K562 (cell line): Measurements from ENCODE around the gene EPHB1.

Experiments used
- POLR2AphosphoS5 ChIP-seq: IDR thresholded peaks from 2 replicates; pipeline ENCODE4 v1.6.1; 2011; ENCODE audit warnings: mild to moderate bottlenecking, low read depth, low read length, moderate library complexity; ENCODE audit not compliant: control insufficient read depth, insufficient read depth
- PTTG1 ChIP-seq: fragments of 450-650 bp; IDR thresholded peaks from 2 replicates; pipeline ENCODE4 v1.6.1; 2016; ENCODE audit warnings: low read depth, mild to moderate bottlenecking, missing genetic modification characterization, missing compliant biosample characterization
- ZNF561 ChIP-seq: fragments of 450-650 bp; formaldehyde crosslinking; conservative IDR thresholded peaks from 2 replicates; pipeline ENCODE4 v1.4.0; 2020; ENCODE audit warnings: mild to moderate bottlenecking, moderate library complexity
- TF ChIP-seq, protein P1 (sequence below): fragments of 450-650 bp; formaldehyde crosslinking; IDR thresholded peaks from 2 replicates; pipeline ENCODE4 v1.4.0; 2020; ENCODE audit warnings: mild to moderate bottlenecking, moderate library complexity
- TF ChIP-seq, protein P2 (sequence below): fragments of 250-450 bp; sonication (Bioruptor Pico); IDR thresholded peaks from 2 replicates; pipeline ENCODE4 v1.8.0; 2021; ENCODE audit warnings: mild to moderate bottlenecking, moderate library complexity
- TF ChIP-seq, protein P3 (sequence below), 3 experiments: IDR thresholded peaks in 2 of 3; conservative IDR thresholded peaks in 1 of 3; 2 replicates each; pipeline ENCODE4 v1.5.1; 2011 to 2012; ENCODE audit warnings: low read length in 3 of 3, mild to moderate bottlenecking in 3 of 3, control low read depth in 2 of 3, improper control_type of control experiment in 1 of 3, inconsistent platforms in 1 of 3, low read depth in 1 of 3, mixed read lengths in 1 of 3, moderate library complexity in 1 of 3; ENCODE audit not compliant: insufficient read depth in 2 of 3

DNA sequence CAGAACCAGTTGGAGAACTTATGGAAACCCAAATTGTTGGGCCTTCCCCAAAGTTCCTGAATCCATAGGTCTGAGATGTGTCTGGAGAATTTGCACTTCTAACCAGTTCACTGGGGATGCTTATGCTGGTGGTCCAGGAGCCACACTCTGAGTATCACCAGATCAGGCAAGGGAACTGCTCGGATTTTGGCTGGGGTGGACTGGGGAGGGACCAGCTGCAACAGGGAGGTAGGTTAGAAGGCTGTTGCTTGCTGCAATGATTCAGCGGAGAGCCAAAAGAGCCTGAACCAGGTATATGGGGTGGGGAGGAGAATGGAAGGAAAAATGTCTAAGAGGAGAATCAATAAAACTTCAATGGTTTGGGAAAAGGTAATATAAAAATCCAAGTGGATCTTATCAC is 45.9 kb upstream of the EPHB1 start:
- TF ChIP-seq ZNF561 (CRISPR knock-in tag) = no peak
- TF ChIP-seq, protein P1, sequence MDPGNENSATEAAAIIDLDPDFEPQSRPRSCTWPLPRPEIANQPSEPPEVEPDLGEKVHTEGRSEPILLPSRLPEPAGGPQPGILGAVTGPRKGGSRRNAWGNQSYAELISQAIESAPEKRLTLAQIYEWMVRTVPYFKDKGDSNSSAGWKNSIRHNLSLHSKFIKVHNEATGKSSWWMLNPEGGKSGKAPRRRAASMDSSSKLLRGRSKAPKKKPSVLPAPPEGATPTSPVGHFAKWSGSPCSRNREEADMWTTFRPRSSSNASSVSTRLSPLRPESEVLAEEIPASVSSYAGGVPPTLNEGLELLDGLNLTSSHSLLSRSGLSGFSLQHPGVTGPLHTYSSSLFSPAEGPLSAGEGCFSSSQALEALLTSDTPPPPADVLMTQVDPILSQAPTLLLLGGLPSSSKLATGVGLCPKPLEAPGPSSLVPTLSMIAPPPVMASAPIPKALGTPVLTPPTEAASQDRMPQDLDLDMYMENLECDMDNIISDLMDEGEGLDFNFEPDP (CRISPR knock-in tag) = no peak
- TF ChIP-seq POLR2AphosphoS5 = no peak
- TF ChIP-seq, protein P2, sequence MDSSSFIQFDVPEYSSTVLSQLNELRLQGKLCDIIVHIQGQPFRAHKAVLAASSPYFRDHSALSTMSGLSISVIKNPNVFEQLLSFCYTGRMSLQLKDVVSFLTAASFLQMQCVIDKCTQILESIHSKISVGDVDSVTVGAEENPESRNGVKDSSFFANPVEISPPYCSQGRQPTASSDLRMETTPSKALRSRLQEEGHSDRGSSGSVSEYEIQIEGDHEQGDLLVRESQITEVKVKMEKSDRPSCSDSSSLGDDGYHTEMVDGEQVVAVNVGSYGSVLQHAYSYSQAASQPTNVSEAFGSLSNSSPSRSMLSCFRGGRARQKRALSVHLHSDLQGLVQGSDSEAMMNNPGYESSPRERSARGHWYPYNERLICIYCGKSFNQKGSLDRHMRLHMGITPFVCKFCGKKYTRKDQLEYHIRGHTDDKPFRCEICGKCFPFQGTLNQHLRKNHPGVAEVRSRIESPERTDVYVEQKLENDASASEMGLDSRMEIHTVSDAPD (CRISPR knock-in tag) = no peak
- TF ChIP-seq, protein P3, sequence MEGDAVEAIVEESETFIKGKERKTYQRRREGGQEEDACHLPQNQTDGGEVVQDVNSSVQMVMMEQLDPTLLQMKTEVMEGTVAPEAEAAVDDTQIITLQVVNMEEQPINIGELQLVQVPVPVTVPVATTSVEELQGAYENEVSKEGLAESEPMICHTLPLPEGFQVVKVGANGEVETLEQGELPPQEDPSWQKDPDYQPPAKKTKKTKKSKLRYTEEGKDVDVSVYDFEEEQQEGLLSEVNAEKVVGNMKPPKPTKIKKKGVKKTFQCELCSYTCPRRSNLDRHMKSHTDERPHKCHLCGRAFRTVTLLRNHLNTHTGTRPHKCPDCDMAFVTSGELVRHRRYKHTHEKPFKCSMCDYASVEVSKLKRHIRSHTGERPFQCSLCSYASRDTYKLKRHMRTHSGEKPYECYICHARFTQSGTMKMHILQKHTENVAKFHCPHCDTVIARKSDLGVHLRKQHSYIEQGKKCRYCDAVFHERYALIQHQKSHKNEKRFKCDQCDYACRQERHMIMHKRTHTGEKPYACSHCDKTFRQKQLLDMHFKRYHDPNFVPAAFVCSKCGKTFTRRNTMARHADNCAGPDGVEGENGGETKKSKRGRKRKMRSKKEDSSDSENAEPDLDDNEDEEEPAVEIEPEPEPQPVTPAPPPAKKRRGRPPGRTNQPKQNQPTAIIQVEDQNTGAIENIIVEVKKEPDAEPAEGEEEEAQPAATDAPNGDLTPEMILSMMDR (IDR thresholded peaks at IDR 0.05 in 2 of 3, conservative IDR thresholded peaks at IDR 0.05 in 1 of 3; ENCODE audit: insufficient read depth in 2 of 3, low read depth in 1 of 3, low read length in 3 of 3) = no peak
- no peak for TF ChIP-seq PTTG1 (tag)
